HG03066 (cell line): ENCODE measurements around the gene PRKD1.

Source experiments
- ATAC-seq: cut with Tn5 transposase; IDR thresholded peaks from one replicate; pipeline ENCODE4 v1.9.1; 2021; ENCODE audit warnings: low read depth; ENCODE audit not compliant: unreplicated experiment

PRKD1 gene

GRCh38 chr14:29548948-29549370 lies 378.7 kb downstream of the PRKD1 start:
- ATAC-seq = no peak

- no peak for ATAC-seq
Measured at GRCh38 chr14:29545714-29546113, 381.9 kb downstream of the PRKD1 start.

- ATAC-seq = no peak
Measured at GRCh38 chr14:29536886-29537511, 390.6 kb downstream of the PRKD1 start.

DNA sequence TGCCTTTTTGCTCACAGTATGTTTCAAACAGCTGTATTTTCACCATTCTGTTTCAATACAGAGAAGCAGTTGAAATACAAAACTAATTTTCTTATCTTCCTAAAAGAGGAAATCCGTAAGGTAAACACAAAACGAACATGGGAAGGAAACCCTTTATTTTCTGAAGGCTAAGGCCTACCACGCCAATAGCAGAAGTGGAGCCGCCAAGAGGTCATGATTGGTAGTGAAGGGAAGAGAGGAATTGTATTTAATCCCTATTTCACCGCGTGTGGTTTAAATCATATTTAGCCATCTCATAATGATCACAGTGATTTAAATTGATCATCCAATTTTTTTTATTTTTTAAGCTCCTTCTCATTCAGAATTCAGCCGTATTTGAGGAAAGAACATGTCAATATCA lies 398.2 kb downstream of the PRKD1 start:
- no peak for ATAC-seq

- ATAC-seq = no peak
Measured at GRCh38 chr14:29528889-29529288, 398.8 kb downstream of the PRKD1 start.

DNA sequence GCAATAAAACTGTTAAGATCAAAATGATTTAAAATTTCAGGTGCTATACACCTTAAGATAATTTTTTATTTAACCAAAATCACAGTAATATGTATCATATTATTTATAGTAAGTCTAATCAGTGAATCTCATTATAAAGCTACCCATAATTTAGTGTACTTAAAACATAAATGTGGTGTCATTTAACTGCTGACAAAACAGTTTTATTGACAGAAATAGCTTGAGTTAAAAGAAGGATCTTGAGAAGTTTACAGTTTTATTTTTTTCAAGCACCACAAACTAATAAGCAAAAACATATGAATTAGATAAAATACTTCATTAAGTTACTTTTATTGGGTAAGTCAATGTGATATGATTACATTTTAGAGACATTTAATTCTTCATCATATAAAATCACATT lies 400.4 kb downstream of the PRKD1 start:
- ATAC-seq = no peak
